Measurements from ENCODE around the gene VEGFA.

DNA sequence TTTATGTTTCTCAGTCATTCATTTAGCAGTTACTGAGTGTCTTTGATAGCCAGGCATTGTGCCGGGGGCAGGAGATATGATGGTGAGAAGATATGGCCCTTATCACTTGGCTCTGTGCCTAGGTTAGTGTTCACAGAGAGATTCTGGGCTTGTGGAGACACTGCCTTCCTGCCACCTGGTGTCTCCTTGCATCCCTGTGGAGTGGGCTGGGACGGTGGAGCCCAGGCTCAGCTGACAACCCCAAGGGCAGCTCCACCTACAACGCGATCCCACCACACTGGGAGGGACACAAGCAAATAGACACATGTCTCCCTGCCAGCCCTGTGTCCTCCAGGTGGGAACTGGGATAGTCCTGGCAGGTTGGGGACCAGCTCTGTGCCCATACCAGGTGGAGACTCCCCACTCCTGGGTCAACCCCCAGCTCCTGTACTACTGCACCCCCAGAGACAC is 30.3 kb upstream of the VEGFA start:
- TF ChIP-seq ISL1 (CRISPR knock-in tag; IDR thresholded peaks at IDR 0.05) (no peak), ZNF565 (CRISPR knock-in tag; conservative IDR thresholded peaks at IDR 0.05; ENCODE audit: low read depth) (no peak), RARB (CRISPR knock-in tag; IDR thresholded peaks at IDR 0.05) (no peak), ZNF8 (CRISPR knock-in tag; IDR thresholded peaks at IDR 0.05) (no peak), CREB5 (CRISPR knock-in tag; IDR thresholded peaks at IDR 0.05; ENCODE audit: low read depth) (no peak), ARNTL (CRISPR knock-in tag; IDR thresholded peaks at IDR 0.05; ENCODE audit: borderline replicate concordance, low read depth) (no peak)

Measured in SK-N-SH treated with all-trans-retinoic acid at 6 μM for 48 hours (cell line).